OCI-LY7 (cell line): ENCODE results near the gene ILKAP. TPM values are rescaled to one million over a fixed set of nuclear protein-coding genes. Genes with fewer than 3 reads are reported as not detected.

Experiments
- BruUV-seq: library from RNA; stranded (reverse); fragments of 400-500 nt; replicated peaks from 2 replicates; lab custom pipeline; 2021; lab: Mats Ljungman, UMichigan
- CTCF ChIA-PET: fragments of 300-600 bp; sonication (Branson Sonifier 250); formaldehyde crosslinking; loops from one replicate; lab custom pipeline; 2022; ENCODE audit warnings: antibody characterized with exemption; ENCODE audit not compliant: unreplicated experiment; lab: Charles Lee
- POLR2A ChIA-PET: fragments of 300-600 bp; sonication (Branson Sonifier 250); formaldehyde crosslinking; loops from one replicate; lab custom pipeline; 2022; ENCODE audit warnings: antibody characterized with exemption; lab: Charles Lee
- DNase-seq: peaks from one replicate; pipeline ENCODE4 v3.0.0-alpha.2; 2015; ENCODE audit warnings: low spot score
- H2AFZ ChIP-seq: fragments of 200-600 bp; sonication (generic), shearing (Covaris generic); 2 replicates; pipeline ENCODE4 v1.6.1; 2014; ENCODE audit warnings: mild to moderate bottlenecking, antibody characterized with exemption, low read length, moderate library complexity
- H3K27ac ChIP-seq: fragments of 200-600 bp; sonication (generic); 2 replicates; pipeline ENCODE4 v1.5.1; 2014; ENCODE audit warnings: mixed run types, low read depth, mild to moderate bottlenecking, moderate library complexity, low read length, inconsistent platforms; ENCODE audit not compliant: poor library complexity, severe bottlenecking
- H3K36me3 ChIP-seq: fragments of 200-600 bp; sonication (generic); 2 replicates; pipeline ENCODE4 v1.6.1; 2014; ENCODE audit warnings: mild to moderate bottlenecking, antibody characterized with exemption, low read length, moderate library complexity, mixed read lengths; ENCODE audit not compliant: insufficient read depth
- H3K4me1 ChIP-seq: fragments of 200-600 bp; sonication (generic); 2 replicates; pipeline ENCODE4 v1.5.1; 2014; ENCODE audit warnings: mild to moderate bottlenecking, low read length; ENCODE audit not compliant: insufficient read depth, poor library complexity, severe bottlenecking
- H3K4me2 ChIP-seq: fragments of 200-600 bp; sonication (generic); 2 replicates; pipeline ENCODE4 v1.6.1; 2014; ENCODE audit warnings: mild to moderate bottlenecking, low read length
- H3K4me3 ChIP-seq: fragments of 200-600 bp; sonication (generic); 2 replicates; pipeline ENCODE4 v1.5.1; 2014; ENCODE audit warnings: mild to moderate bottlenecking, low read depth, low read length; ENCODE audit not compliant: poor library complexity, severe bottlenecking
- H3K79me2 ChIP-seq: fragments of 200-600 bp; sonication (generic); 2 replicates; pipeline ENCODE4 v1.6.1; 2016; ENCODE audit warnings: low read depth, mild to moderate bottlenecking, low read length, moderate library complexity, mixed read lengths; ENCODE audit not compliant: insufficient read depth
- H3K9me2 ChIP-seq: fragments of 200-600 bp; sonication (generic); 2 replicates; pipeline ENCODE4 v1.6.1; 2016; ENCODE audit warnings: mild to moderate bottlenecking, low read length, mixed read lengths; ENCODE audit not compliant: insufficient read depth
- H3K9me3 ChIP-seq: fragments of 200-600 bp; sonication (generic); 2 replicates; pipeline ENCODE4 v1.6.1; 2014; ENCODE audit warnings: mild to moderate bottlenecking, mixed run types, low read length, mixed read lengths
- H4K20me1 ChIP-seq: fragments of 200-600 bp; sonication (generic); 2 replicates; pipeline ENCODE4 v1.6.1; 2014; ENCODE audit warnings: mild to moderate bottlenecking, antibody characterized with exemption, low read length, moderate library complexity, mixed read lengths; ENCODE audit not compliant: insufficient read depth
- EZH2phosphoT487 ChIP-seq: fragments of 200-600 bp; sonication (generic); IDR thresholded peaks from 2 replicates; pipeline ENCODE4 v1.6.1; 2018; ENCODE audit warnings: low read depth, borderline replicate concordance, mild to moderate bottlenecking, mixed run types, antibody characterized with exemption, low read length, moderate library complexity, mixed read lengths
- intact Hi-C: fragments of 100-400 bp; cut with micrococcal nuclease; formaldehyde crosslinking; loops from one replicate; pipeline ENCODE4 v1.10.0; 2022; ENCODE audit not compliant: unreplicated experiment
- total RNA-seq, 2 experiments: library from RNA; depleted of rRNA in 1 of 2; stranded (reverse); fragments of >200 nt in 1 of 2; shearing (Covaris generic) in 1 of 2; gene quantifications; 2 replicates each; pipeline ENCODE4 v1.2.3, GENCODE V29; 2014 to 2022
- TF ChIP-seq, protein P1 (sequence below): fragments of 200-600 bp; sonication (generic); conservative IDR thresholded peaks from 2 replicates; pipeline ENCODE4 v1.5.1; 2014; ENCODE audit warnings: mild to moderate bottlenecking, antibody characterized with exemption, low read length, moderate library complexity, mixed read lengths

The ILKAP gene
- total RNA-seq, 2 experiments from 2014 or later: 33.1 to 61.8 TPM

DNA sequence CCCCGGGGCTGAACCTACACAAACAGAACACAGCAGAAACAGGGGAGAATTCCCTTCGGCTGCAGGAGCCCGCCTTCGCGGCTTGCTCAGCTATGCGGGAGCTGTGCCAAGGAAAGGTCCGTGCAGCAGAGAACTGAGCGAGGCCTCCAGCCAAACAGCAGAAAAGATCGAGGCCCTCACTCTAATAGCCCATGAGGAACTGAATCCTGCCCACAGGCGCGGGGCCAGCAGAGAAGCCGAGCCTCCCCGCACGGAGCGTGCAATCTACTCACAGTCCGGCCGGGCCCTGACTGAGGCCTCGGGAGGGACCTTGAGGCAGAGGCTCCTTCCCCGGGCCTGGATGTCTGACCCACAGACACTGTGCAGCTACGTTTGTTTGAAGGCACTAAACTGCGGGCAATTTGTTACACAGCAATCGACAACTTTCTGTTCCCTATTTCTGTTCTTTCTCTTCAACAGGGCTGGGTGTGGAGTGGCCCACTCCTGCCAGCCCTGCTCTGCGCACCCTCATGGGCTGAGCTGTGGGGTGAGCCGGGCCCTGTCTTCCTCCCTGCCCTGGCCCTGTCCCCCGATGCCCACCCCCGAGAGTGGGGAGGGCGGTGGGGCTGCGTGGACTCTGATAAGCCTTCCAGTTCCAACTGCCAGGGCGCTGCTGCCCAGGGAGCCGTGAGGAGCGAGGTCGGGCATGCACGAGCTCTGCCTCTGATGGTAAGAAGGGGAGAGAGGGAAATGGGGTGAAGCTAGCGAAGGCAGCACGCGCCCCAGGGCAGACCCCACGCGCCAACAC lies 22.6 kb upstream of the ILKAP start:
- TF ChIP-seq, protein P1, sequence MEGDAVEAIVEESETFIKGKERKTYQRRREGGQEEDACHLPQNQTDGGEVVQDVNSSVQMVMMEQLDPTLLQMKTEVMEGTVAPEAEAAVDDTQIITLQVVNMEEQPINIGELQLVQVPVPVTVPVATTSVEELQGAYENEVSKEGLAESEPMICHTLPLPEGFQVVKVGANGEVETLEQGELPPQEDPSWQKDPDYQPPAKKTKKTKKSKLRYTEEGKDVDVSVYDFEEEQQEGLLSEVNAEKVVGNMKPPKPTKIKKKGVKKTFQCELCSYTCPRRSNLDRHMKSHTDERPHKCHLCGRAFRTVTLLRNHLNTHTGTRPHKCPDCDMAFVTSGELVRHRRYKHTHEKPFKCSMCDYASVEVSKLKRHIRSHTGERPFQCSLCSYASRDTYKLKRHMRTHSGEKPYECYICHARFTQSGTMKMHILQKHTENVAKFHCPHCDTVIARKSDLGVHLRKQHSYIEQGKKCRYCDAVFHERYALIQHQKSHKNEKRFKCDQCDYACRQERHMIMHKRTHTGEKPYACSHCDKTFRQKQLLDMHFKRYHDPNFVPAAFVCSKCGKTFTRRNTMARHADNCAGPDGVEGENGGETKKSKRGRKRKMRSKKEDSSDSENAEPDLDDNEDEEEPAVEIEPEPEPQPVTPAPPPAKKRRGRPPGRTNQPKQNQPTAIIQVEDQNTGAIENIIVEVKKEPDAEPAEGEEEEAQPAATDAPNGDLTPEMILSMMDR: no peak
- no peaks in the 10 kb centered on the region for H3K4me1 ChIP-seq
- no peak overlapping the region for H2AFZ ChIP-seq
- no peak overlapping the region for H3K27ac ChIP-seq
- H3K4me3 ChIP-seq: no peak overlapping the region
- no peaks in the 10 kb centered on the region for H3K9me2 ChIP-seq
- POLR2A ChIA-PET: no interaction called here
- H4K20me1 ChIP-seq: no peaks in the 10 kb centered on the region
- no peaks in the 10 kb centered on the region for H3K36me3 ChIP-seq
- no TSS peak for BruUV-seq
- no peaks in the 10 kb centered on the region for H3K79me2 ChIP-seq
- CTCF ChIA-PET: no interaction called here
- intact Hi-C loops: no loop called here
- no peak overlapping the region for H3K4me2 ChIP-seq
- DNase-seq: no peak
- H3K9me3 ChIP-seq: no peaks in the 10 kb centered on the region

DNA sequence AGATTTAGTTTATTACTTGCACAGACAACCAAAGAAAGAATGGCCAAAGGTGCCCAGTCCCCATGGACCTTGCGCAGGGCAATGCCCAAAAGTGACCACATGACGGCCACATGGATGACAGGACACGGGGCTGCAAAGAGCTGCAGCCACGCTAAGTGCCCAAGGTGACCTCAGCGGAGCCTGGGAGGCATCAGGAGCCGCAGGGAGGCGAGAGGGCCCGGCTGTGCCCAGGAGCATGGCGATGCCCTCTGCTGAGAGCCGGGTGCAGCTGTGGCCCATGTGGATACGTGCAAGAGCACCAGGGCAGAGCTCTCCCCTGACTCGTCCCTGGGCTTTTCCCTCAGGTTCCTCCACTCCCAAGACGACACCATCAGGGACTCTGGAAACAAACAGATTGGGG lies 21.6 kb upstream of the ILKAP start:
- ChIA-PET POLR2A (no interaction called here), CTCF (no interaction called here)
- H3K4me2 ChIP-seq: no peak overlapping the region
- H3K4me1 ChIP-seq: no peaks in the 10 kb centered on the region
- no peak overlapping the region for H3K27ac ChIP-seq
- no peaks in the 10 kb centered on the region for H3K79me2 ChIP-seq
- no peak overlapping the region for H3K4me3 ChIP-seq
- no peaks in the 10 kb centered on the region for H3K9me3 ChIP-seq
- no peaks in the 10 kb centered on the region for H3K36me3 ChIP-seq
- no TSS peak for BruUV-seq
- no peaks in the 10 kb centered on the region for H3K9me2 ChIP-seq
- no peak for DNase-seq
- no peak overlapping the region for H2AFZ ChIP-seq
- H4K20me1 ChIP-seq: no peaks in the 10 kb centered on the region
- intact Hi-C loops: no loop called here
- no peak for TF ChIP-seq EZH2phosphoT487
- TF ChIP-seq, protein P1: no peak

DNA sequence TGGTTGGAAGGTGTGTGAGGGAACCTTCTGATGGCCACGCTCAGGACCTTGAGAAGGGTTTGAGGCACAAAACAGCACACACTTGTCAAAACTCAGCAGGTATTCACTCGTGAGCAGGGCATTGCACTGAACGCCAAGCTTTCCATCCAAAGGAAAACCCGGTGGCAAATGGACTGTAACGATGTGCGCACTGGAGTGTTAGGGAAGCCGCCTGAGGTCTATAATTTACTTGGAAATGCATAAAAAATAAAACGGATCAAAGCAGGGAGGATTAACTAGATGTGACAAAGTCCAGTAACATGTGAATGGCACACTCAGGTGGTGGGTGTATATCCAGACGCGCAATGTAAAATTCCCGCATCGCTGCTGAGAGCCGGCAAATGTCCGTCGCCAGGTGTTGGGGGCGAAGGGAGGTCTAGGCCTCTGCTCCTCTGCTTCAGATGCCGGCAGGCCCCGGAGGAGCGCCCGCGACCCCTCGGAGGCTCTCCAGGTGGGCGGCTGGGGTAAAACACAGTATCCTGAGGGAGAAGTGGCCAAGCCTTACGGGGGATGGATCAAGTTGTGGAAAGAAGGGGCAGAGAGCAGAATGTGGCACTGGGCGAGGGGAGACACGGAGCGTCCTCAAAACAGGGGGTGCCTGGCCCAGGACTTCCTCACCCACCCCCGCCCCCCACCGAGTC lies 21.0 kb upstream of the ILKAP start:
- intact Hi-C loops: no loop called here
- Histone ChIP-seq H3K9me3 (no peaks in the 10 kb centered on the region), H3K79me2 (no peaks in the 10 kb centered on the region), H4K20me1 (no peaks in the 10 kb centered on the region), H3K4me3 (no peak overlapping the region), H3K27ac (no peak overlapping the region), H3K4me1 (no peaks in the 10 kb centered on the region), H3K9me2 (no peaks in the 10 kb centered on the region), H3K4me2 (no peak overlapping the region), H3K36me3 (no peaks in the 10 kb centered on the region), H2AFZ (no peak overlapping the region)
- no peak for TF ChIP-seq EZH2phosphoT487
- TF ChIP-seq, protein P1: no peak
- BruUV-seq: no TSS peak
- no peak for DNase-seq
- ChIA-PET CTCF (no interaction called here), POLR2A (no interaction called here)
